HG02642 (cell line): ENCODE results near the gene LRRN1.
"Not testable (repeated sequence)": the region's sequence is repeated elsewhere in the genome, so short reads cannot be mapped to it uniquely, and the experiment has no call there.

Experiments
- ATAC-seq: cut with Tn5 transposase; IDR thresholded peaks from one replicate; pipeline ENCODE4 v1.9.1; 2021; ENCODE audit warnings: mild to moderate bottlenecking; ENCODE audit not compliant: unreplicated experiment, poor library complexity

Gene LRRN1

GRCh38 chr3:3806092-3806491 lies 6.9 kb downstream of the LRRN1 start:
- no peak for ATAC-seq

GRCh38 chr3:3806856-3807255 lies 7.6 kb downstream of the LRRN1 start:
- no peak for ATAC-seq

- ATAC-seq: no peak
Observed at GRCh38 chr3:3813013-3813412, 13.8 kb downstream of the LRRN1 start.

- no peak for ATAC-seq
Observed at GRCh38 chr3:3815206-3815605, 16.0 kb downstream of the LRRN1 start.

- no peak for ATAC-seq
Observed at GRCh38 chr3:3816034-3816433, 16.8 kb downstream of the LRRN1 start.

- ATAC-seq: no peak
Observed at GRCh38 chr3:3817865-3818264, 18.6 kb downstream of the LRRN1 start.

GRCh38 chr3:3821777-3822176 lies 22.5 kb downstream of the LRRN1 start:
- ATAC-seq: no peak

GRCh38 chr3:3825035-3825434 lies 25.8 kb downstream of the LRRN1 start:
- no peak for ATAC-seq

- ATAC-seq: no peak
Observed at GRCh38 chr3:3826521-3826920, 27.3 kb downstream of the LRRN1 start.

GRCh38 chr3:3827111-3827510 lies 27.9 kb downstream of the LRRN1 start:
- no peak for ATAC-seq

GRCh38 chr3:3828417-3828816 lies 29.2 kb downstream of the LRRN1 start:
- not testable (repeated sequence) for ATAC-seq

- ATAC-seq: no peak
Observed at GRCh38 chr3:3836845-3837244, 37.6 kb downstream of the LRRN1 start.

- ATAC-seq: no peak
Observed at GRCh38 chr3:3842356-3842755, 43.1 kb downstream of the LRRN1 start.

GRCh38 chr3:3847994-3848922 lies 49.0 kb downstream of the LRRN1 start:
- ATAC-seq: no peak

- ATAC-seq: no peak
Observed at GRCh38 chr3:3848923-3849275, 49.7 kb downstream of the LRRN1 start.

GRCh38 chr3:3851621-3852323 lies 52.5 kb downstream of the LRRN1 start:
- ATAC-seq: peak; percentile 93

GRCh38 chr3:3853544-3853943 lies 54.3 kb downstream of the LRRN1 start:
- ATAC-seq: no peak

- ATAC-seq: no peak
Observed at GRCh38 chr3:3855056-3855455, 55.8 kb downstream of the LRRN1 start.

GRCh38 chr3:3860235-3860634 lies 61.0 kb downstream of the LRRN1 start:
- ATAC-seq: no peak

- ATAC-seq: no peak
Observed at GRCh38 chr3:3862534-3862933, 63.3 kb downstream of the LRRN1 start.

- ATAC-seq: no peak
Observed at GRCh38 chr3:3875491-3875890, 76.3 kb downstream of the LRRN1 start.

- no peak for ATAC-seq
Observed at GRCh38 chr3:3881050-3881449, 81.8 kb downstream of the LRRN1 start.
